ENCODE results near the gene C1orf159. TPM values are rescaled to one million over a fixed set of nuclear protein-coding genes. Genes with fewer than 3 reads are reported as not detected.

Gene C1orf159
- total and polyA plus RNA-seq, 9 of the 15 experiments (the other 6 are each of a cell fraction or from before 2014, with no cell fraction given) = 0.28 to 54.9 (median 10.6) TPM

GRCh38 chr1:1069056-1069710 is 46.7 kb downstream of the C1orf159 start (continued):
- no peak for TF ChIP-seq POU5F1 (IDR thresholded peaks at IDR 0.05; ENCODE audit: borderline replicate concordance, low read depth, low read length, partially characterized antibody)
- TF ChIP-seq STAG1 (CRISPR knock-in tag; IDR thresholded peaks at IDR 0.05; ENCODE audit: borderline replicate concordance) = no peak
- TF ChIP-seq POLR3G (IDR thresholded peaks at IDR 0.05; ENCODE audit: extremely low read depth, insufficient read length, insufficient replicate concordance) = no peak
- 0 out of 2 replicates have a peak, but pooled peaks have one; percentile 8 for TF ChIP-seq CBFB (CRISPR knock-in tag; IDR thresholded peaks at IDR 0.05)
- no peak for TF ChIP-seq ZNF324 (CRISPR knock-in tag; IDR thresholded peaks at IDR 0.05)
- TF ChIP-seq LCOR (CRISPR knock-in tag; IDR thresholded peaks at IDR 0.05) = no peak
- TF ChIP-seq MAZ (CRISPR knock-in tag; conservative IDR thresholded peaks at IDR 0.05 in 1 of 2, IDR thresholded peaks at IDR 0.05 in 1 of 2) = peak in 1 of 2 experiments; percentile 76; a peak in 2 of 4 replicates
- TF ChIP-seq ZNF3 (CRISPR knock-in tag; IDR thresholded peaks at IDR 0.05) = no peak
- TF ChIP-seq HDAC2 (IDR thresholded peaks at IDR 0.05) = no peak
- TF ChIP-seq SRSF9 (IDR thresholded peaks at IDR 0.05; ENCODE audit: borderline replicate concordance, low read depth, low read length) = no peak
- no peak; the same call in 1 of the 2 replicates for TF ChIP-seq ZNF124 (CRISPR knock-in tag; IDR thresholded peaks at IDR 0.05)
- no peak for TF ChIP-seq ZNF592 (IDR thresholded peaks at IDR 0.05)
- no peak for TF ChIP-seq FOXJ3 (CRISPR knock-in tag; IDR thresholded peaks at IDR 0.05)
- TF ChIP-seq ZNF41 (CRISPR knock-in tag; conservative IDR thresholded peaks at IDR 0.05) = no peak
- TF ChIP-seq ELF4 (CRISPR knock-in tag; IDR thresholded peaks at IDR 0.05) = no peak
- peak; percentile 91 for TF ChIP-seq CHD2 (IDR thresholded peaks at IDR 0.05; ENCODE audit: low read depth, low read length)
- TF ChIP-seq POLR2G (IDR thresholded peaks at IDR 0.05; ENCODE audit: low read depth, low read length) = peak; percentile 62
- peak; percentile 99 for TF ChIP-seq HNRNPLL (IDR thresholded peaks at IDR 0.05; ENCODE audit: low read depth, low read length, poor library complexity, severe bottlenecking)
- TF ChIP-seq CBFA2T2 (conservative IDR thresholded peaks at IDR 0.05) = no peak
- TF ChIP-seq ZNF766 (CRISPR knock-in tag; conservative IDR thresholded peaks at IDR 0.05) = no peak
- TF ChIP-seq RNF219 (CRISPR knock-in tag; IDR thresholded peaks at IDR 0.05) = no peak
- no peak for TF ChIP-seq RBM39 (optimal IDR thresholded peaks at IDR 0.05; ENCODE audit: low read depth, low read length)
- peak; percentile 42 for TF ChIP-seq POLR2B (IDR thresholded peaks at IDR 0.05; ENCODE audit: low read depth, partially characterized antibody)
